ENCODE results near the gene FAM107B. TPM values are rescaled to one million over a fixed set of nuclear protein-coding genes. Genes with fewer than 3 reads are reported as not detected.
A peak's percentile ranks its signal among the peaks of the same experiment; 100 is the strongest.

The FAM107B gene
- total RNA-seq, 1 donor from 2014 or later = 156 TPM

DNA sequence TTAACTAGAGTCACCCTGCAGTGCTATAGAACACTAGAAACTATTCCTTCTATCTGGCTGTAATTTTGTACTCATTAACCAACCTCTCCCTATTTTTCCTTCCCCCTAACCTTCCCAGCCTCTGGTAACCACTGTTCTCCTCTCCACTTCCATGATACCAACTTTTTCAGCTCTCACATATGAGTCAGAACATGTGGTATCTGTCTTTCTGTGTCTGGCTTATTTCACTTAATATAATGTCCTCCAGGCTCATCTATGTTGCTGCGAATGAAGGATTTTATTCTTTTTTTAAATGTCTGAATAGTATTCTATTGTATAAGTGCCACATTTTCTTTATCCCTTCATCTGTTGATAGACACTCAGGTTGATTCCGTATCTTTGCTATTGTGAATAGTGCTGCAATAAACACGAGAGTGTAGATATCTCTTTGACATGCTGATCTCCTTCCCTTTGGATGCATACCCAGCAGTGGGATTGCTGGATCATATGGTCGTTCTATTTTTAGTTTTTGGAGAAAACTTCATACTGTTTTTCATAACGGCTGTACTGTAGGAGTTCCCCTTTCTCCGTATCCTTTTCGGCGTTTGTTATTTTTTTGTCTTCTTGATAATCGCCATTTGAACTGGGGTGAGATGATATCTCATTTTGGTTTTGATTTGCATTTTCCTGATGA is 101.4 kb downstream of the FAM107B start:
- no peak for DNase-seq (ENCODE audit: low spot score)
- no peak overlapping the region for H3K27ac Mint-ChIP-seq
- H3K4me3 Mint-ChIP-seq = no peak overlapping the region
- intact Hi-C loops (cut with micrococcal nuclease) = no loop called here
- peaks cover 1% of the 10 kb centered on the region for H3K27me3 Mint-ChIP-seq (ENCODE audit: insufficient read depth)
- no peaks in the 10 kb centered on the region for H3K36me3 Mint-ChIP-seq (ENCODE audit: low read depth)
- H3K4me1 Mint-ChIP-seq (ENCODE audit: low read depth) = peaks cover 12% of the 10 kb centered on the region
- peaks cover 8% of the 10 kb centered on the region for H3K9me3 Mint-ChIP-seq

DNA sequence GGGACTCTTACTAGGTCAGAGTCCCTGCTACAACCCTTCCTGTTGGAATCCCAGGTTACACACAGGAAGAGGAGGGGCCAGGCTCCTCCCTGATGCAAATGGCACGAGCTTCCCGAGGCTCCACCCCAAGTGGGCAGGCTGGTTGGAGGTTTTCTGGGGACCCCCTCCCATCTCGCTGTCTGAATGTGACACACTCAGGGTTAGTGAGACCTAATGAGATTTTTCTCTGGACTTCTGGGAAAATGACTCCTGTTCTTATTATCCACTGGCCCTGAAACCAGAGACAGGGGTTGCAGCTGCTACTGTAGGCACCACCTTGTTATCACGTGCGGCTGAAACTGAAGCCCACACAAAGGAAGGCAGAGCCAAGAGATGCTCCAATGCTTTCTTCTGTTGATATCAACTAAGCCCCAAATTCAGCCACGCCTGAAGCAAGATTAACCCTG is 103.3 kb downstream of the FAM107B start:
- peaks cover 1% of the 10 kb centered on the region for H3K27me3 Mint-ChIP-seq (ENCODE audit: insufficient read depth)
- peaks cover 12% of the 10 kb centered on the region for H3K4me1 Mint-ChIP-seq (ENCODE audit: low read depth)
- H3K36me3 Mint-ChIP-seq (ENCODE audit: low read depth) = peaks cover 4% of the 10 kb centered on the region
- intact Hi-C loops (cut with micrococcal nuclease) = no loop called here
- peaks cover 23% of the 10 kb centered on the region for H3K9me3 Mint-ChIP-seq
- no peak overlapping the region for H3K27ac Mint-ChIP-seq
- no peak for DNase-seq (ENCODE audit: low spot score)
- H3K4me3 Mint-ChIP-seq = no peak overlapping the region

DNA sequence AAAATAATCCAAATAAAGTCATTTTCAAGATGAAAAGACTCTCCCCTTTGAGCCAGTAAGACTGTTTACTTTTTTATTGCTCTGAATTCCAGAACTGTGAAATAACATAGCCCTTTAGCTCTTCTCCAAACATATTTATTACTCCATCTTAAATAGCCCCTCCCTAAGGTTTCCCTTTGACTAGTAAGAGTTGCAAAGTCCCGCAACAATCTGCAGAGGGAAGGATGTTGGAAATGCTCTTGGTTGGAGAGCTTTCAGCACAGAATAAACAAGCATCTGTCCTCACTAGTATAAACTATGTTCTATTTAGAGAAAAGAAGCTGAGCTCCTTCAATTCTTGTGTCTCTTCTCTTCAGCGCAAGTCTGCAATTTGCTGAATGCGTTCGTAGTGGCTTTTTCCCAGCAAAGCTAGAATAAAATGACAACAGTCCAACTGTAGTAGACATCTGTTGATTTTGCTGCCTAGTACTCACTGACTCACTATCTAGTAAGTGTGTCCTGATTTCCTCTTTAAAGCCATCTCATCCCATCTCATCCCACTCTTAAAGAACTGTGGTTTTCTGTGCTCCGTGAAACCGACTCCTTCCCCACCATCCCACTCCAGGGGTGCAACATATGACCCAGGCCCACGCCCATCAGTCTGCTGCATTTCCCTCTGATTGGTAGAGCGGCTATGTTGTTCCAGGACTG is 104.0 kb downstream of the FAM107B start:
- H3K27me3 Mint-ChIP-seq (ENCODE audit: insufficient read depth) = peaks cover 1% of the 10 kb centered on the region
- H3K36me3 Mint-ChIP-seq (ENCODE audit: low read depth) = peaks cover 9% of the 10 kb centered on the region
- H3K4me3 Mint-ChIP-seq = no peak overlapping the region
- peaks cover 30% of the 10 kb centered on the region for H3K9me3 Mint-ChIP-seq
- H3K4me1 Mint-ChIP-seq (ENCODE audit: low read depth) = peaks cover 12% of the 10 kb centered on the region
- intact Hi-C loops (cut with micrococcal nuclease) = no loop called here
- H3K27ac Mint-ChIP-seq = no peak overlapping the region
- DNase-seq (ENCODE audit: low spot score) = no peak

DNA sequence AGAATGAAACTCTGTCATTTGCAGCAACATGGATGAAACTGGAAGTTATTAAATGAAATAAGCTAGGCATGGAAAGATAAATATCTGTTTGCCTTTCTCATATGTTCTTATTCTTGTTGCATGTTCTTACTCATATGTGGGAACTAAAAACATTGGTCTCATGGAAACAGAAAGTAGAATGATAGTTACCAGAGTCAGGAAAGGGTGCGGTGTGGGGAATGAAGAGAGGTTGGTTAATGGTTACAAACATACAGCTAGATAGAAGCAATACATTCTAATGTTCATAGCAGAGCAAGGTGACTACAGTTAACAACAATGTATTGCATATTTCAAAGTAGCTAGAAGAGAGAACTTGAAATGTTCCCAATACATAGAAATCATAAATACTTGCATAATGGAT is 105.1 kb downstream of the FAM107B start:
- Mint-ChIP-seq H3K27me3 (ENCODE audit: insufficient read depth) (peaks cover 1% of the 10 kb centered on the region), H3K27ac (no peak overlapping the region), H3K9me3 (peaks cover 40% of the 10 kb centered on the region), H3K36me3 (ENCODE audit: low read depth) (peaks cover 12% of the 10 kb centered on the region), H3K4me3 (no peak overlapping the region), H3K4me1 (ENCODE audit: low read depth) (peaks cover 18% of the 10 kb centered on the region)
- DNase-seq (ENCODE audit: low spot score) = no peak
- intact Hi-C loops (cut with micrococcal nuclease) = loop anchor here (10.0 kb wide), 1 partner anchor 885 kb away; no protein-coding TSS in a partner anchor

DNA sequence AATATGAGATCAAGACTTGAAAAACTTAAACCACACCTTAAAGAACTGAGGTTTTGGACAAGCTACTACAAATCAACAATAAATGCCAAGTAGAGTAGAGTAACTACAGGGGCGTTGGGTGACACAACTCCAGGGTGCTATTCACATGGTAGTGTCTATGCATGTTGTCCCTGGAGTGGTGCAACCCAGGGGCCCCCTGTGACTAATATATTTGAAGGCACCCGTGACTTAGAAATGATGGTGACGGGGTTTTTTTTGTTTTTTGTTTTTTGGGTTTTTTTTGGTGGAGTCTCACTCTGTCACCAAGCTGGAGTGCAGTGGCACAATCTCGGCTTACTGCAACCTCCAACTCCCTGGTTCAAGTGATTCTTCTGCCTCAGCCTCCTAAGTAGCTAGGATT is 106.9 kb downstream of the FAM107B start:
- peaks cover 14% of the 10 kb centered on the region for H3K36me3 Mint-ChIP-seq (ENCODE audit: low read depth)
- H3K4me3 Mint-ChIP-seq = no peak overlapping the region
- H3K4me1 Mint-ChIP-seq (ENCODE audit: low read depth) = peaks cover 17% of the 10 kb centered on the region
- no peak overlapping the region for H3K27ac Mint-ChIP-seq
- H3K9me3 Mint-ChIP-seq = peaks cover 48% of the 10 kb centered on the region
- no peak for DNase-seq (ENCODE audit: low spot score)
- H3K27me3 Mint-ChIP-seq (ENCODE audit: insufficient read depth) = peaks cover 1% of the 10 kb centered on the region
- intact Hi-C loops (cut with micrococcal nuclease) = loop anchor here (10.0 kb wide), 1 partner anchor 883 kb away; no protein-coding TSS in a partner anchor

DNA sequence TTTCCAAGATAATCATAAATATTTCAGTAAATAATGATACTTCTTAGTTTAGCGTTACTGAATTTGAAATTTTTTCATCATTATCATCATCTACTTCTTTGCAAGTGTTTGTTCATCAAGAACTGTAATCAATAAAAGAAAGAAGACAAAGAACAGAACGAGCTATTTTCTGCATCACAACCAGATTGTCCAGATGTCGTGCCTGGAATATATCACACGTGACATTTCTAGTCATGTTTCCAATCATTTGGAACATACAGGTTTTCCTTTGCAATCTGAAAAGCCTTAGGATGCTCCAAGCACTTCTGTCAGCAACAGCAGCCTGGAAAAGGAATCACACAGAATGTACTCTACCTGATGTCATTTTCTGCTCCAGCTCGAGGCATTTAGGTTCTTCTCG is 107.4 kb downstream of the FAM107B start:
- no peak overlapping the region for H3K4me3 Mint-ChIP-seq
- H3K36me3 Mint-ChIP-seq (ENCODE audit: low read depth) = peaks cover 17% of the 10 kb centered on the region
- no peak overlapping the region for H3K27ac Mint-ChIP-seq
- H3K4me1 Mint-ChIP-seq (ENCODE audit: low read depth) = peaks cover 20% of the 10 kb centered on the region
- intact Hi-C loops (cut with micrococcal nuclease) = loop anchor here (10.0 kb wide), 1 partner anchor 882 kb away; no protein-coding TSS in a partner anchor
- DNase-seq (ENCODE audit: low spot score) = no peak
- peaks cover 48% of the 10 kb centered on the region for H3K9me3 Mint-ChIP-seq
- H3K27me3 Mint-ChIP-seq (ENCODE audit: insufficient read depth) = peaks cover 1% of the 10 kb centered on the region

DNA sequence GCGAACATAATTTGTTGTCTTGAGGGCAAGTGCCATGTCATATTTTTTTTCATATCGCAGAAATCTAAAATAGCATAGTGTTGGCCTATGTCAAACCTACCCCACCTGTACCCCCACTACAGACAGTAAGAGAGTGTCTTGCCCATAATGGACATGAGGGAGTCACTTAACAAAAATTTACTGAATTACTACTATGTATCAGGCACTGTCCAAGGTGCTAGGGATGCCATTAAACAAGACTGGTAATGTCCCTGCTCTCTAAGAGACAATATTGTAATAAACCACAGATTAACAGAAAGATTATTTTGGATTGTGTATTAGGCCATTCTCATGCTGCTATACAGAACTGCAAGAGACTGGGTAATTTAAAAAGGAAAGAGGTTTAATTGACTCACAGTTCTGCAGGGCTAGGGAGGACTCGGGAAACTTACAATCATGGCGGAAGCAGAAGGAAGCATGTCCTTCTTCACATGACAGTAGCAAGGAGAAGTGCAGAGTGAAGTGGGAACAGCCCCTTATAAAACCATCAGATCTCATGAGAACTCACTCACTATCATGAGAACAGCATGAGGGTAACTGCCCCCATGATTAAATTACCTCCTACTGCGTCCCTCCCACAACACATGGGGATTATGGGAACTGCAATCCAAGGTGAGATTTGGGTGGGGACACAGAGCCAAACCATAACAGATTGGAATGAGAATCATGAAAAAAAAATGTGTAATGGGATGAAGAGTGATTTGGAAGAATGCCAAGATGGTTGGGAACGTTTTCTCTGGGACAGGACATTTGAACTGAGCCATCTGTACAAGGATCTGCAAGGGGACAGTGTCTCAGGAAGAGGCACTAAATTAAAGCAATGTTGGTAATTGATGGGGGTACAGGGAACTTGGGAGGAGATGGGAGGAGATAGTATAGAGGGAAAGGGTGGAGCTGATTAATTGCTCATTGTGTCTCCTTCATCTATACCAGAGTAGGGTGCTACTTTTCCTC is 108.5 kb downstream of the FAM107B start:
- intact Hi-C loops (cut with micrococcal nuclease) = loop anchor here (10.0 kb wide), 1 partner anchor 881 kb away; no protein-coding TSS in a partner anchor
- H3K36me3 Mint-ChIP-seq (ENCODE audit: low read depth) = peaks cover 17% of the 10 kb centered on the region
- no peak for DNase-seq (ENCODE audit: low spot score)
- no peak overlapping the region for H3K4me3 Mint-ChIP-seq
- H3K27ac Mint-ChIP-seq = no peak overlapping the region
- peaks cover 31% of the 10 kb centered on the region for H3K4me1 Mint-ChIP-seq (ENCODE audit: low read depth)
- peaks cover 55% of the 10 kb centered on the region for H3K9me3 Mint-ChIP-seq
- H3K27me3 Mint-ChIP-seq (ENCODE audit: insufficient read depth) = no peaks in the 10 kb centered on the region

DNA sequence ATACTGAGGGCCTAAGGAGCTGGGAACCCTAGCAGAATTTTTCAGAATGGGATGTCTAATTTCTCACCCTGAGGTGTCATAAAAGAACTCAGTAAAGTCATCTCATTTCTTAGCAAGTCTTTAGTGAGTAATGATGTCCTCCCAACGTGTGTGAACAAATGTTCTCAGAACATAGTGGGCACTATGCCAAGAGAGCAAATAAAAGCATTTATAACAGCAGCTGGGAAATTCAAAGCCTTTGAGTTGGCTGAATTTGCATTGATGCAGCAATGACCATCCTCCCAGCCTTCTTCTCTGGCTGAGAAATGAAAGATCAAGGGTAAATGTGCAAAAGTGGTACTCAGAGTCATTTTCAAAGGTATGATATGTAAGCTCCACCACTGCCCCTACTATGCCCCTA is 109.4 kb downstream of the FAM107B start:
- Mint-ChIP-seq H3K4me3 (no peak overlapping the region), H3K27ac (peak overlapping the region; percentile 35), H3K9me3 (peaks cover 58% of the 10 kb centered on the region), H3K36me3 (ENCODE audit: low read depth) (peaks cover 19% of the 10 kb centered on the region), H3K4me1 (ENCODE audit: low read depth) (peaks cover 39% of the 10 kb centered on the region), H3K27me3 (ENCODE audit: insufficient read depth) (no peaks in the 10 kb centered on the region)
- intact Hi-C loops (cut with micrococcal nuclease) = loop anchor here (10.0 kb wide), 1 partner anchor 881 kb away; no protein-coding TSS in a partner anchor
- DNase-seq (ENCODE audit: low spot score) = no peak

DNA sequence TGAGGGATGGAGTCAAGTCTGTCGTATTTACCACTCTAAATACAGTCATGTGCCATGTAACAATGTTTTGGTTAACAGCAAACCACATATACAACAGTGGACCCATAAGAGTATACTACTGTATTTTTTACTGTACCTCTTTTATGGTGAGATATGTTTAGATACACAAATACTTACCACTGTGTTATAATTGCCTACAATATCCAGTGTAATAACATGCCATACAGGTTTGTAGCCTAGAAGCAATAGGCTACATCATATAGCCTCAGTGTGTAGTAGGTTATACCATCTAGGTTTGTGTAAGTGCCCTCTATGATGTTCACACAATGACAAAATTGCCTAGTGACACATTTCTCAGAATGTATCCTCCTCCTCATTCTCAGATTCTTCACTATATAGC is 110.4 kb downstream of the FAM107B start:
- H3K4me1 Mint-ChIP-seq (ENCODE audit: low read depth) = peaks cover 44% of the 10 kb centered on the region
- peaks cover 58% of the 10 kb centered on the region for H3K9me3 Mint-ChIP-seq
- no peak for DNase-seq (ENCODE audit: low spot score)
- H3K27me3 Mint-ChIP-seq (ENCODE audit: insufficient read depth) = no peaks in the 10 kb centered on the region
- peaks cover 19% of the 10 kb centered on the region for H3K36me3 Mint-ChIP-seq (ENCODE audit: low read depth)
- H3K4me3 Mint-ChIP-seq = no peak overlapping the region
- intact Hi-C loops (cut with micrococcal nuclease) = loop anchor here (10.0 kb wide), 1 partner anchor 880 kb away; no protein-coding TSS in a partner anchor
- peak overlapping the region; percentile 28 for H3K27ac Mint-ChIP-seq

DNA sequence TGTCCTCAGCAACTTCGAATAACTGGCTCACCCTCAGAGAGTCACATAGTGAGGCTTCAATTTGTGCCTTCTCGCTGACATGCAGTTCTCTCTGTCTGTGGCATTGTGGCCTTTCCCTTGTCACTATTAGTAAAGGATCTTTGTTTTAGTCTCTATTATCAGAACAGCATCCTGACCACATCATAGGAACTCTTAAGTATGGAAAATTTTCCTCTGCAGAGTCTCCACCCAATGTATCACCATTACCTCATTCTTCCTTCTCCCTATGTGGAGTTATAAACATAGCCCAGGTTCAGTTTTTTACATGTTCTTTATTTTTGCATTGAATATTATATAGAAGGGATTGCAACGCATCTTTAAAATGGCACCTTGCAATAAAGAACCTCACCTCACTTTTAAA is 112.9 kb downstream of the FAM107B start:
- Mint-ChIP-seq H3K4me1 (ENCODE audit: low read depth) (peaks cover 67% of the 10 kb centered on the region), H3K36me3 (ENCODE audit: low read depth) (peaks cover 17% of the 10 kb centered on the region), H3K27me3 (ENCODE audit: insufficient read depth) (no peaks in the 10 kb centered on the region), H3K9me3 (peaks cover 54% of the 10 kb centered on the region), H3K27ac (peak overlapping the region; percentile 26), H3K4me3 (no peak overlapping the region)
- no peak for DNase-seq (ENCODE audit: low spot score)
- intact Hi-C loops (cut with micrococcal nuclease) = loop anchor here (10.0 kb wide), 1 partner anchor 877 kb away; no protein-coding TSS in a partner anchor

DNA sequence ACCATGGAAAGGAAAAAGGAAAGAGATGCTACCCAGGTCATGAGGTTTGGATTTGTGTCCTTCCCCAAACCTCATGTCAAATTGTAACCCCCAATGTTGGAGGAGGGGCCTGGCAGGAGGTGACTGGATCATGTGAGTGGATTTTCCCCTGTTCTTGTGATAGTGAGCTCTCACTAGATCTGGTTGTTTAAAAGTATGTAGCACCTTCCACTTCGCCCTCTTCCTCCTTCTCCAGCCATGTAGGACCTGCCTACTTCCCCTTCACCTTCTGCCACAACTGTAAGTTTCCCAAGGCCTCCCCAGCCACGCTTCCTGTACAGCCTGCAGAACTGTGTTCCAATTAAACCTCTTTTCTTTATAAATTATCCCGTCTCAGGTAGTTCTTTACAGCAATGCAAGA is 113.9 kb downstream of the FAM107B start:
- Mint-ChIP-seq H3K27me3 (ENCODE audit: insufficient read depth) (no peaks in the 10 kb centered on the region), H3K4me3 (no peak overlapping the region), H3K4me1 (ENCODE audit: low read depth) (peaks cover 77% of the 10 kb centered on the region), H3K9me3 (peaks cover 44% of the 10 kb centered on the region), H3K27ac (peak overlapping the region; percentile 92), H3K36me3 (ENCODE audit: low read depth) (peaks cover 11% of the 10 kb centered on the region)
- intact Hi-C loops (cut with micrococcal nuclease) = loop anchor here (10.0 kb wide), 1 partner anchor 876 kb away; no protein-coding TSS in a partner anchor
- no peak for DNase-seq (ENCODE audit: low spot score)

DNA sequence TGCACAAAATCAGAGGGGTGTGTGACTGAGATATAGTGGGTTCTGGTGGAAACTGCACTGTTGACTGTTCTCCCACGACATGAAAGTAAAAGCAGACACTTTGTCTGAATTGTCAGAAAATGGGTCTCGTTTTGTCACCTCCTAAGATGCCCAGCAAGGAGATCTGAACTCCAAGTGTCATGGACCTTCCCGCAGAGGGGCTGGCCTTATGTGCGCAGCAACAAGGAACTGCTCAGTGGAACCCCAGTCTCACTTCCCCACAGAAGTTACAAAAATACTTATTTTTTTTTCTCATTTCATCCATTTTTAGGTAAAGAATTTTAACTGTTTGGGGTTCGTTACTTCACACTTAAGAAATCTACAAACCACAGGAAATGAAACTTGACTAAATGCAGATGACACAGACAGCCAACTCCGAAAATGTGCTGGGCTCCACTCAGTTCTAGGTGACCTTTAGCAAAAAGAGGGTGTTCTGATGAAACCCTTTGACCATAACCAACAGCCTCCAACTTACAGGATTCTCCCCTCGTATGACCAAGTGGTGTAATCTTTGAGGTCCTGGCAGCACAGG is 115.0 kb downstream of the FAM107B start:
- intact Hi-C loops (cut with micrococcal nuclease) = loop anchor here (1.0 to 10.0 kb wide), 11 partner anchors 11 to 875 kb away; partner anchors contain the start of genes CDNF, HSPA14 and MSANTD7
- Mint-ChIP-seq H3K4me3 (peak overlapping the region; percentile 46), H3K27me3 (ENCODE audit: insufficient read depth) (no peaks in the 10 kb centered on the region), H3K36me3 (ENCODE audit: low read depth) (peaks cover 9% of the 10 kb centered on the region), H3K4me1 (ENCODE audit: low read depth) (peaks cover 81% of the 10 kb centered on the region), H3K27ac (peak overlapping the region; percentile 92), H3K9me3 (peaks cover 35% of the 10 kb centered on the region)
- DNase-seq (ENCODE audit: low spot score) = peak; percentile 59

Measured in activated T-helper 1 cell treated with anti-CD3 and anti-CD28 coated beads, Interleukin-12 subunit alpha, Interleukin-12 subunit beta, Interleukin-2, Interleukin-4 antibody, amounts not matched to agents 30 ng/mL and 10 ng/mL and 1 ng/mL, durations not matched to agents 14 hours and 24 hours and 36 hours (primary cell).